ACC112 (cell line): Measurements from ENCODE around the gene AGBL1.

ENCODE experiments used
- H2AFZ ChIP-seq: fragments of 200-600 bp; sonication (generic); one replicate; pipeline ENCODE4 v1.6.0; 2017; ENCODE audit warnings: antibody characterized with exemption, low read length; ENCODE audit not compliant: unreplicated experiment
- H3K27ac ChIP-seq: fragments of 200-600 bp; sonication (generic); 2 replicates; pipeline ENCODE4 v1.5.1; 2014; ENCODE audit warnings: low read depth, mild to moderate bottlenecking, antibody characterized with exemption, low read length, moderate library complexity
- H3K27me3 ChIP-seq: fragments of 200-600 bp; sonication (generic); 2 replicates; pipeline ENCODE4 v1.6.1; 2014; ENCODE audit warnings: mild to moderate bottlenecking, antibody characterized with exemption, low read length, moderate library complexity, mixed read lengths; ENCODE audit not compliant: insufficient read depth
- H3K36me3 ChIP-seq: fragments of 200-600 bp; sonication (generic); 2 replicates; pipeline ENCODE4 v1.6.1; 2016; ENCODE audit warnings: mild to moderate bottlenecking, antibody characterized with exemption, low read length, moderate library complexity, mixed read lengths; ENCODE audit not compliant: insufficient read depth
- H3K4me1 ChIP-seq: fragments of 200-600 bp; sonication (generic); one replicate; pipeline ENCODE4 v1.6.1; 2016; ENCODE audit warnings: low read length, mixed read lengths; ENCODE audit not compliant: insufficient read depth, unreplicated experiment, control insufficient read depth
- H3K4me3 ChIP-seq: fragments of 200-600 bp; sonication (generic); 2 replicates; pipeline ENCODE4 v1.5.1; 2014; ENCODE audit warnings: mild to moderate bottlenecking, low read depth, low read length
- H3K79me2 ChIP-seq: fragments of 200-600 bp; sonication (generic); one replicate; pipeline ENCODE4 v1.6.0; 2016; ENCODE audit warnings: low read length; ENCODE audit not compliant: control insufficient read depth, unreplicated experiment, insufficient read depth

The AGBL1 gene

GRCh38 chr15:86644339-86644738, 564.7 kb downstream of the AGBL1 start:
- no peak overlapping the region for H3K27ac ChIP-seq
- no peak overlapping the region for H3K4me3 ChIP-seq
- H2AFZ ChIP-seq: no peak overlapping the region
- no peaks in the 10 kb centered on the region for H3K36me3 ChIP-seq
- H3K27me3 ChIP-seq: no peaks in the 10 kb centered on the region
- H3K79me2 ChIP-seq: no peaks in the 10 kb centered on the region
- no peaks in the 10 kb centered on the region for H3K4me1 ChIP-seq

GRCh38 chr15:86645925-86646500, 566.3 kb downstream of the AGBL1 start:
- no peak overlapping the region for H3K27ac ChIP-seq

DNA sequence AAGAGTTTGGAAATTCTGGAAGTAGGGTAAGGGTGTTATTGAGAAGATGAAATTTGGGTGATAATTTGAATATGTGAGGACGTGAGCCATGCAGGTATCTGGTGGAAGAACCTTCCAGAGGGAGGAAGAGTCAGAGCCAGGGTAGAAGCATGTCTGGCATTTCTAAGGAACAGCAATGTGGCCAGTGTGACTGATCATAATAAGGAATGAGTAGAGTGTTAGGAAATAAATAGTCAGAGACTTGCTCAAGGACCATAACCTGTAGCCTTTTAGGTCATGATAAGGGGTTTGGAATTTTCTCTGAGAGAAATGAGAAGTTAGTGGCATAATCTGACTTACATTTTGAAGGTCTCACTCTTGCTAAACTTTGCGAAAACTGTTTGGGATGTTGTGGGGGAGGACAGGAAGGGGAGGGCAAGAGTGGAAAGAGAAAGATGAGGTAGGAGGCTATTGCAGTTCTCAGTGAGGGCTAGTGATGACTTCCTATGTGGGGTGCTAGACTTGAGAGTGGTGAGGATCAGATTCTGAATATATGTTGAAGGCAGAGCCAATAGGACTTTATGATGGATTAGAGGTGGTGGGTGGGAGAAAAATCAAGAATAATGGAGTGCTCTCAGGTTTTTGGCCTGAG, 568.3 kb downstream of the AGBL1 start:
- Histone ChIP-seq H3K36me3 (no peaks in the 10 kb centered on the region), H3K27me3 (no peaks in the 10 kb centered on the region), H3K79me2 (no peaks in the 10 kb centered on the region), H3K4me1 (no peaks in the 10 kb centered on the region), H2AFZ (no peak overlapping the region), H3K4me3 (no peak overlapping the region), H3K27ac (no peak overlapping the region)

More at GRCh38 chr15:86645925-86646500, 566.3 kb downstream of the AGBL1 start:
- Histone ChIP-seq H2AFZ (no peak overlapping the region), H3K4me1 (no peaks in the 10 kb centered on the region), H3K27me3 (no peaks in the 10 kb centered on the region), H3K36me3 (no peaks in the 10 kb centered on the region), H3K4me3 (no peak overlapping the region), H3K79me2 (no peaks in the 10 kb centered on the region)

- no peak overlapping the region for H3K4me3 ChIP-seq
- no peaks in the 10 kb centered on the region for H3K36me3 ChIP-seq
- no peaks in the 10 kb centered on the region for H3K79me2 ChIP-seq
- H2AFZ ChIP-seq: no peak overlapping the region
- no peaks in the 10 kb centered on the region for H3K4me1 ChIP-seq
- no peaks in the 10 kb centered on the region for H3K27me3 ChIP-seq
- no peak overlapping the region for H3K27ac ChIP-seq
These were observed 569.6 kb downstream of the AGBL1 start for GRCh38 chr15:86649277-86649676.

DNA sequence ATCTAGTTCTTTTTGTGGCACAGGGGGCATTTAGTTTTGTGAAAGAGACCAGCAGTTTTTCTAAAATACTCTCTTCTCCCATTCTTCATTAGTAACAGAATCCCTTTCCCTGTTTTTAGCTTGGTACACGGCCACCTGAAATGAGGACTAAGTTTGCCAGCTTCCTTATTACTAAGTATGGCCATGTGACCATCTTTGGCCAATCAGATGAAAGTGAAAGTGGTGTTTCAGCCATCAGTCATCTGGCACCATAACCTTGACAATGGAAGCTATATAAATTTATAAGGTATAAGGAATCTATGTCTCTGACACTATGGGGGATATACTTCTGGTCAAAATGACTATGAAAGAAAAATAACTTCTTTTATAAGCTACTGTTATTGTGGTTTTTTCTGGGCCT, 570.4 kb downstream of the AGBL1 start:
- no peaks in the 10 kb centered on the region for H3K27me3 ChIP-seq
- no peaks in the 10 kb centered on the region for H3K79me2 ChIP-seq
- no peak overlapping the region for H2AFZ ChIP-seq
- H3K4me3 ChIP-seq: no peak overlapping the region
- H3K4me1 ChIP-seq: no peaks in the 10 kb centered on the region
- no peak overlapping the region for H3K27ac ChIP-seq
- H3K36me3 ChIP-seq: no peaks in the 10 kb centered on the region

DNA sequence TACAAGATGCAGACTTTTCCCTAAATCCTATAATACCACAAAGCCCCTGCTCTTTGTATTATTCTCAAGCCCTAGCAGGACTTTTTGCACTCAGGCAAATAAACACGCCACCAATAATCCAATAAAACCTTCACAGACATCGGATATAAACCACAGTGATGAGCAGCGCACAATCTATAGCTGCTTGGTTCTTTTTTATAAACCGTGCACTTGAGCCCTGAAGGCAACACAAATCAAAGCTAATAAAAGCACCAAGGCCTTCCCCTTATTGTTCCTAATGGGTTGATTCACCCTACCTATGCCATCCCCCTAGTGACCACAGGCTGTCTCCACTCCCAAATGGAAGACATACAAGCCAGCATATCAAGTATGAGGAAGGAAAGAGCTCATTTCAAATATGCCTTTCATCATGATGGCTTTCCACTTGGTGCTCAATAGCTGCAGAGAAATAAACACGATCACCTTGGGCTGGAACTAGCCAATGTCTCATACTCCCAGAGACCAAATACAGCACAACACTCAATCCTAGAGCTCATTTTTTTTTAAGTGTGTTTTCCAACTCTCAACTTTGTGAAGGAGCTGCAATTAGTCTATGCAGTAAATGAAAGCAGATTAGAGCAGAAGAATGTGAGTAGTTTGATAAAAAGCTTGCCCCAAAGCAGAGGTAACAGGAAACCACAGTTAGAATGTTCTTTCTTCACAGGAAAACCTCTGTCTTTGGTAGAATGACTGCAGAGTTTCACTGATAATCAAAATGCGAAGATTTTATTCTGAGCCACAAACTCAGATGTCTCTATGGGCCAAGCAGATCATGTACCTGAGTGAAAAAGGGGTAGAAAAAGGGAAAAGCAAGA, 573.9 kb downstream of the AGBL1 start:
- Histone ChIP-seq H2AFZ (no peak overlapping the region), H3K27me3 (no peaks in the 10 kb centered on the region), H3K4me1 (no peaks in the 10 kb centered on the region), H3K4me3 (no peak overlapping the region), H3K36me3 (no peaks in the 10 kb centered on the region), H3K79me2 (no peaks in the 10 kb centered on the region), H3K27ac (no peak overlapping the region)

DNA sequence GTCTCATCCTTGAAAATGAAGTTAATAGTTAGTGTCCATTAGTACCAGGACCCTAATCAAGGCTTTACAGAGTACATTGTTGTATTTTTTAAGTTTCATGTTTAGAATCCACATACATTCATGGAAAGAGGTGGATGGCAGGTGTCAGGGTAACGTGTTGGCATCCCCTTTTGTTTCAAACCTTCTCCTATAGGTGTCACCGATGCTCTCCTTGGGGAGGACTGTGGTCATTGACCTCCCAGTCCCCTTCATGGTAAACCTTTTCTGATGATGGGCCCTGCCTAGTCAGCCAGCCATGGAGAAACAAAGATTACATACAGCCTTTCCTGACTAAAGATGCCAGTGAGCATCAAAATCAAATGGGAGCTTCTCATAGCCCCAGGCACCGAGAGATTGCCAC, 574.8 kb downstream of the AGBL1 start:
- Histone ChIP-seq H3K27me3 (no peaks in the 10 kb centered on the region), H3K27ac (no peak overlapping the region), H3K4me3 (no peak overlapping the region), H2AFZ (no peak overlapping the region), H3K4me1 (no peaks in the 10 kb centered on the region), H3K79me2 (no peaks in the 10 kb centered on the region), H3K36me3 (no peaks in the 10 kb centered on the region)

DNA sequence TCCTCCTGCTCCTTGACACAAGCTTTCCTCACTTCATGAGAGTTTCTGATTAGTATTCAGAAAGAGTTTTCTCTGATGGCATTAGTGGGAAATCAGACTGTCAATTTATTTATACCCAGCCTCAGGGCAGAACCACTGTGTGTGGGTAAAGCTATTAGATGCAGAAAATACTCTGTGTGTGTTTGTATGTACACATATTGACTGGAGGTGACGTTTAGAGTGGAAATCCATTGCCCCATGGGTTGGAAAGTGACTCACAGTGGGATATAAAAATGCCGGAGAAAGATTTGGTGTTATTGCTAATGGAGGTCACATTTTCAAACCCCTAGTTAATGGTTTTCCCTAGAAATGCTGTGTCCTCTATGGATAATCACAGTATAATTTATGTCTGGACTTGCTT, 577.6 kb downstream of the AGBL1 start:
- H2AFZ ChIP-seq: no peak overlapping the region
- H3K4me1 ChIP-seq: no peaks in the 10 kb centered on the region
- no peaks in the 10 kb centered on the region for H3K36me3 ChIP-seq
- H3K27ac ChIP-seq: no peak overlapping the region
- no peak overlapping the region for H3K4me3 ChIP-seq
- no peaks in the 10 kb centered on the region for H3K27me3 ChIP-seq
- no peaks in the 10 kb centered on the region for H3K79me2 ChIP-seq

DNA sequence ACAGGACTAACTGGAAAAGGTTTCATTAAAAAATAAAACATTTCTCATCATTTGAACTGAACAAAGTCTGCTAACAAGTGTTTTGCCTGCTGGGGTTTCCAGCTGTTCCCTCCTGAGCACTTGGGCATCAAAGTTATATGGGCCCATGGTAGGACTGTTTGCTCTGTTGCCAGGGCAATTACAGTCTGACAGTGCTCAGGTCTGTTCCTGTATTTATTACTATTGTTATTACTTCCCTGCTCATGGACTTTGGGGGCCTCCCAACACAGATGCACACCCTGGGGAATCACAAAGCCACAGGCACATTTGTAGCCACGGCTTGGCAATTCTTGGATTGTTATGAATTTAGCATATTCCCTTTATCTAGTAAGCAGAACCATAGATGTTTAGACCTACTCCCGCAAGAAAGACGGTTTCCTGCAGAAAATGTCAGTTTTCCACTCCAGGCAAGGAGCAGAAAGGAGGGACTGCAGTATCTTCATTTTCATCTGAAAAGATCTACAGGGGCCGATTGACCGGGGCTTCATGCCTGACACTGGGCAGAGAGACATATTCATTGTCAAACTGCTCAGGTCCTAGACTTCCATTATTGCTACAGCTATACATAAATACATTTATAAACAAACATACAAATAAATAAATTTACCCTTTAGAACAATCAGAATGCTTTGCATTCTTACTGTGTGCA, 580.2 kb downstream of the AGBL1 start:
- Histone ChIP-seq H3K79me2 (no peaks in the 10 kb centered on the region), H2AFZ (no peak overlapping the region), H3K4me3 (no peak overlapping the region), H3K27me3 (no peaks in the 10 kb centered on the region), H3K27ac (no peak overlapping the region), H3K4me1 (no peaks in the 10 kb centered on the region), H3K36me3 (no peaks in the 10 kb centered on the region)

GRCh38 chr15:86661580-86661979, 581.9 kb downstream of the AGBL1 start:
- Histone ChIP-seq H3K27me3 (no peaks in the 10 kb centered on the region), H3K4me3 (no peak overlapping the region), H3K79me2 (no peaks in the 10 kb centered on the region), H2AFZ (no peak overlapping the region), H3K36me3 (no peaks in the 10 kb centered on the region), H3K4me1 (no peaks in the 10 kb centered on the region), H3K27ac (no peak overlapping the region)
